Suprapubic skin (tissue), 3 donors: ENCODE results near the gene SYT1.

Source experiments
- CTCF ChIP-seq, 2 donors: fragments of 200-600 bp in 1 of 2; fragments of 450-650 bp in 1 of 2; sonication (generic) in 1 of 2; IDR thresholded peaks; one replicate each; pipeline ENCODE4 v1.5.1; 2016 to 2019; ENCODE audit warnings: antibody characterized with exemption in 2 of 2, mild to moderate bottlenecking in 1 of 2, moderate library complexity in 1 of 2
- POLR2A ChIP-seq, 2 donors: fragments of 450-650 bp; IDR thresholded peaks; one replicate each; pipeline ENCODE4 v1.6.1; 2017; ENCODE audit warnings: antibody characterized with exemption in 2 of 2, mild to moderate bottlenecking in 2 of 2, moderate library complexity in 2 of 2

DNA sequence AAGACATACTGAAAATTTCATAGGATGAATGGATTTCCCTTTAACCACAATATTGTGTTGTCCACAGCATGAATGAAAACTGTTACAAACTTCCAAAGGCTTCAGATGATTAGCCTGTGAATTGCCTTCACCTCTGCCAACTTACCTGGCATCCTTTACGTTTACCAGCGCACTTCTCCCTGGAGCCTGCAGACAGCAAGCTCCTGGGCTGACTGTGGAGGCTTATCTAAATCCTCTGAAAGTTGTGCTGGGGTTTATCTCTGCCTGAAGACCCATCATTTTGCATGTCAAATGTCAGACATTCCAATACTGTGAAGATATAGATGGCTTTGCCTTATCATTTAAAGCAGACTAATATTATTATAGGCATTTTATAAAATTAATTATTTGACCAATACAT, 403.0 kb downstream of the SYT1 start:
- TF ChIP-seq CTCF (IDR thresholded peaks at IDR 0.05): no peak
- TF ChIP-seq POLR2A (IDR thresholded peaks at IDR 0.05): no peak
